Measurements from ENCODE around the gene SH3GLB2. TPM values are rescaled to one million over a fixed set of nuclear protein-coding genes. Genes with fewer than 3 reads are reported as not detected.

SH3GLB2 gene
- total and polyA plus RNA-seq, 10 of the 15 experiments (the other 5 are each of a cell fraction or from before 2014, with no cell fraction given) = 0.21 to 61.3 (median 30.8) TPM

- H3K9ac ChIP-seq (ENCODE audit: control insufficient read depth, insufficient read depth, low read length) = no peak overlapping the region
- FAIRE-seq (no peak), ATAC-seq (no peak), DNase-seq (ENCODE audit: low read depth, low spot score) (no peak)
- no TSS peak for BruUV-seq (replicated peaks)
- ChIA-PET RAD21 (ENCODE audit: unreplicated experiment) (no interaction called here), POLR2A (no interaction called here), CTCF (interaction anchor here (0.6 to 0.7 kb wide), 2 partner anchors 8 to 125 kb away, joined by 3 read pairs; no protein-coding TSS in a partner anchor), SMC1A (ENCODE audit: uncharacterized antibody, unreplicated experiment) (no interaction called here)
- no peak overlapping the region for H2AFZ ChIP-seq (ENCODE audit: control insufficient read depth, low read depth, low read length)
- H3K79me2 ChIP-seq (ENCODE audit: control insufficient read depth, insufficient read depth, low read length) = no peaks in the 10 kb centered on the region
- peaks cover 7 to 10% of the 10 kb centered on the region in 2 experiments; a peak in 3 of 4 replicates for H3K36me3 ChIP-seq (ENCODE audit: control insufficient read depth in 2 of 2, insufficient read depth in 2 of 2, low read length in 1 of 2)
- H4K20me1 ChIP-seq (ENCODE audit: control insufficient read depth, insufficient read depth) = no peaks in the 10 kb centered on the region
- TF ChIP-seq MEF2B (IDR thresholded peaks at IDR 0.05; ENCODE audit: partially characterized antibody, poor library complexity, severe bottlenecking) = peak; percentile 32
- no peak for TF ChIP-seq TCF3 (IDR thresholded peaks at IDR 0.05; ENCODE audit: borderline replicate concordance, insufficient read depth, low read depth, low read length)
- H3K27ac ChIP-seq (ENCODE audit: control insufficient read depth, insufficient read depth) = no peak overlapping the region
- no peak overlapping the region for H3K4me2 ChIP-seq (ENCODE audit: control insufficient read depth, insufficient read depth)
- in situ Hi-C loops (cut with MboI) = no loop called here
- intact Hi-C loops (cut with micrococcal nuclease; ENCODE audit: unreplicated experiment) = no loop called here
- no peaks in the 10 kb centered on the region for H3K27me3 ChIP-seq (replicated peaks in 1 of 2; ENCODE audit: control insufficient read depth in 2 of 2, insufficient read depth in 2 of 2, low read length in 1 of 2)
- H3K9me3 ChIP-seq (replicated peaks; ENCODE audit: control insufficient read depth, insufficient read depth, low read length) = no peaks in the 10 kb centered on the region
- WGBS (ENCODE audit: insufficient coverage, insufficient replicate concordance, low lambda C conversion rate, missing lambda C conversion rate) = 92% methylated on average over 21 of the region's 21 CpGs
- H3K4me1 ChIP-seq (ENCODE audit: control insufficient read depth, insufficient read depth, low read length) = no peaks in the 10 kb centered on the region
- no peak overlapping the region for H3K4me3 ChIP-seq
Measured at GRCh38 chr9:129058965-129059795, 31.0 kb upstream of the SH3GLB2 start.

GRCh38 chr9:129054163-129054851 is 26.2 kb upstream of the SH3GLB2 start:
- Histone ChIP-seq H3K9ac (ENCODE audit: control insufficient read depth, insufficient read depth, low read length) (no peak overlapping the region), H3K36me3 (ENCODE audit: control insufficient read depth in 2 of 2, insufficient read depth in 2 of 2, low read length in 1 of 2) (peaks cover 10 to 11% of the 10 kb centered on the region in 2 experiments; a peak in 3 of 4 replicates), H3K4me3 (no peak overlapping the region), H3K27me3 (replicated peaks in 1 of 2; ENCODE audit: control insufficient read depth in 2 of 2, insufficient read depth in 2 of 2, low read length in 1 of 2) (no peaks in the 10 kb centered on the region), H2AFZ (ENCODE audit: control insufficient read depth, low read depth, low read length) (no peak overlapping the region), H3K9me3 (replicated peaks; ENCODE audit: control insufficient read depth, insufficient read depth, low read length) (no peaks in the 10 kb centered on the region), H4K20me1 (ENCODE audit: control insufficient read depth, insufficient read depth) (no peaks in the 10 kb centered on the region), H3K27ac (ENCODE audit: control insufficient read depth, insufficient read depth) (no peak overlapping the region), H3K4me2 (ENCODE audit: control insufficient read depth, insufficient read depth) (no peak overlapping the region), H3K79me2 (ENCODE audit: control insufficient read depth, insufficient read depth, low read length) (no peaks in the 10 kb centered on the region), H3K4me1 (ENCODE audit: control insufficient read depth, insufficient read depth, low read length) (no peaks in the 10 kb centered on the region)
- ChIA-PET CTCF (interaction anchor here (0.7 kb wide), 1 partner anchor 12 kb away, joined by 3 read pairs; no protein-coding TSS in a partner anchor), SMC1A (ENCODE audit: uncharacterized antibody, unreplicated experiment) (interaction anchor here (0.6 kb wide), 1 partner anchor 126 kb away, joined by 3 read pairs; no protein-coding TSS in a partner anchor), POLR2A (no interaction called here), RAD21 (ENCODE audit: unreplicated experiment) (no interaction called here)
- no peak for FAIRE-seq
- 96% methylated on average over 5 of the region's 5 CpGs for WGBS (ENCODE audit: insufficient coverage, insufficient replicate concordance, low lambda C conversion rate, missing lambda C conversion rate)
- in situ Hi-C loops (cut with MboI) (no loop called here), intact Hi-C loops (cut with micrococcal nuclease; ENCODE audit: unreplicated experiment) (no loop called here)
- TF ChIP-seq YBX1 (IDR thresholded peaks at IDR 0.05) (no peak), STAT3 (IDR thresholded peaks at IDR 0.05; ENCODE audit: low read depth, low read length) (no peak), POLR2A (IDR thresholded peaks at IDR 0.05; ENCODE audit: low read depth, low read length) (no peak), RFX5 (IDR thresholded peaks at IDR 0.05; ENCODE audit: low read depth, low read length) (no peak), NFYA (IDR thresholded peaks at IDR 0.05; ENCODE audit: borderline replicate concordance, low read depth, low read length) (no peak)
- no TSS peak for BruUV-seq (replicated peaks)
- ATAC-seq = no peak
- DNase-seq (ENCODE audit: low read depth, low spot score) = no peak
